GM06990 (cell line): ENCODE results near the gene SLC3A2.

ENCODE experiments used
- DNase-seq: peaks from one replicate; pipeline ENCODE4 v3.0.0-alpha.2; 2011; ENCODE audit not compliant: insufficient read length; ENCODE audit errors: extremely low read depth
- H3K27me3 ChIP-seq: replicated peaks from 2 replicates; pipeline ENCODE4 v1.6.0; 2011; ENCODE audit warnings: low read length; ENCODE audit not compliant: control insufficient read depth, insufficient read depth
- H3K36me3 ChIP-seq: 2 replicates; pipeline ENCODE4 v1.5.1; 2011; ENCODE audit warnings: low read length; ENCODE audit not compliant: control insufficient read depth, insufficient read depth
- H3K4me3 ChIP-seq: replicated peaks from 2 replicates; pipeline ENCODE4 v1.5.1; 2011; ENCODE audit warnings: low read depth, mild to moderate bottlenecking, control low read depth, low read length
- TF ChIP-seq, protein P1 (sequence below): IDR thresholded peaks from 2 replicates; pipeline ENCODE4 v1.5.1; 2011; ENCODE audit warnings: low read length, control low read depth, mild to moderate bottlenecking, inconsistent platforms; ENCODE audit not compliant: insufficient read depth, poor library complexity, severe bottlenecking

SLC3A2 gene

DNA sequence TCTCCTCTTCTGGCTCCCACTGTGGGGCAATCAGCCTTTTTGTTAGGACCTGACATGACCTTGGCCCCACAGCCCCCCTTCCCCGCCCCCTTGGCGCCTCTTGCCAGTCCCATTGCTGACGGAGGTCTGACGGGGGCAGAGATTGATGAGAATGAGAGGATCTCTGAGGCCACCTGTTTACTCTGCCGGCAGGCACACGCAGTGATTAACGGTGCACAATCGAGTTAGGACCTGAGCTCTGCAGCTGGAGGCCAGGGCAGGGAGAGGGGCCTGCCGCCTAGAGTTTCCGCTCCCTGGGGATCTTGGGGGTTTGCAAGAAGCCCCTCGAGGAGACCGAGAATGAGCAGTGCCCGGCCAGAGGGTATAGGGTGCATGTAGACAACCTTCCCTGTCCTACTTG is 47.3 kb downstream of the SLC3A2 start:
- no peak for DNase-seq
- Histone ChIP-seq H3K36me3 (no peaks in the 10 kb centered on the region), H3K4me3 (no peak overlapping the region), H3K27me3 (peaks cover 7% of the 10 kb centered on the region)
- TF ChIP-seq, protein P1, sequence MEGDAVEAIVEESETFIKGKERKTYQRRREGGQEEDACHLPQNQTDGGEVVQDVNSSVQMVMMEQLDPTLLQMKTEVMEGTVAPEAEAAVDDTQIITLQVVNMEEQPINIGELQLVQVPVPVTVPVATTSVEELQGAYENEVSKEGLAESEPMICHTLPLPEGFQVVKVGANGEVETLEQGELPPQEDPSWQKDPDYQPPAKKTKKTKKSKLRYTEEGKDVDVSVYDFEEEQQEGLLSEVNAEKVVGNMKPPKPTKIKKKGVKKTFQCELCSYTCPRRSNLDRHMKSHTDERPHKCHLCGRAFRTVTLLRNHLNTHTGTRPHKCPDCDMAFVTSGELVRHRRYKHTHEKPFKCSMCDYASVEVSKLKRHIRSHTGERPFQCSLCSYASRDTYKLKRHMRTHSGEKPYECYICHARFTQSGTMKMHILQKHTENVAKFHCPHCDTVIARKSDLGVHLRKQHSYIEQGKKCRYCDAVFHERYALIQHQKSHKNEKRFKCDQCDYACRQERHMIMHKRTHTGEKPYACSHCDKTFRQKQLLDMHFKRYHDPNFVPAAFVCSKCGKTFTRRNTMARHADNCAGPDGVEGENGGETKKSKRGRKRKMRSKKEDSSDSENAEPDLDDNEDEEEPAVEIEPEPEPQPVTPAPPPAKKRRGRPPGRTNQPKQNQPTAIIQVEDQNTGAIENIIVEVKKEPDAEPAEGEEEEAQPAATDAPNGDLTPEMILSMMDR = no peak

DNA sequence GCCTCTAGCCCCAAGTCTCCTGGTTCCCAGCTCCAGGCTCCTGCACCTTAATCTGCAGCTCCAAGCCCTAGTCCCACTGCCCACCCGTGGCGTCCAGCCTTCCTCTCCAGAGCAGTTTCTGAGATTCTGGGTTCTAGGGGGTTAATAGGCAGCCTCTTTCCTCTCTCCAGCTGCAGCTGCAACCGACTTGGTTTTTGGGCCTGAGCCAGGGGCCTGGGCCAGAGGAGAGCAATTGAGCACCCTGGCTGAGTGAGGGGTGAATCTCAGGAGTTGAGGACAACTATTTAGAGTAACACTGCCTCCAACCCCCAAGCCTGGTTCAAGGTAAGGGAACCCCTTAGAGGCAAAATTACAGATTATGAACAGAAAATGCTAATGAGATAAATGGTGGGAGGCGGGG is 49.5 kb downstream of the SLC3A2 start:
- no peak overlapping the region for H3K4me3 ChIP-seq
- TF ChIP-seq, protein P1 = no peak

DNA sequence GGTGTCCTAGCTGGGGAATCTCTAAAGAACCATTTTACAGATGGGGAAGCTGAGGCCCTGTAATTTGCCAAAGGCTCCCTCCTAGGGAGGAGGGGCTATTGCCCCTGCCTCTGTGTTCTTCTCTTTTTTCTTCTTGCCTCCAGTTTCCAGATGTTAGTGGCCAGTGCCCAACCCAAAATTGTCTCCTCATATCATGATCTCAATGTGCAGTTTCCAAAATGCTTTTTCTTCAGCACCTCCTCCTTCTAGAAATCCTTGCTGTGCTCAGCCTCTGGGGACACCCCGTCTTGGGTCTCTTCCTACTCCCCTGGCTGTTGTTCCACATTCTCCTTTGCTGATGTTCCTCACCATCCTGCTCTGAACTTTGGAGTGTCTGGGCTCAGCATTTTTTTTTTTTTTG is 50.0 kb downstream of the SLC3A2 start:
- no peak for DNase-seq
- Histone ChIP-seq H3K4me3 (no peak overlapping the region), H3K27me3 (peaks cover 3% of the 10 kb centered on the region; the same call in 1 of the 2 replicates), H3K36me3 (no peaks in the 10 kb centered on the region)
- TF ChIP-seq, protein P1 = no peak

More for the DNA sequence above, 49.5 kb downstream of the SLC3A2 start:
- no peaks in the 10 kb centered on the region for H3K36me3 ChIP-seq
- no peak for DNase-seq
- H3K27me3 ChIP-seq = peaks cover 5% of the 10 kb centered on the region

DNA sequence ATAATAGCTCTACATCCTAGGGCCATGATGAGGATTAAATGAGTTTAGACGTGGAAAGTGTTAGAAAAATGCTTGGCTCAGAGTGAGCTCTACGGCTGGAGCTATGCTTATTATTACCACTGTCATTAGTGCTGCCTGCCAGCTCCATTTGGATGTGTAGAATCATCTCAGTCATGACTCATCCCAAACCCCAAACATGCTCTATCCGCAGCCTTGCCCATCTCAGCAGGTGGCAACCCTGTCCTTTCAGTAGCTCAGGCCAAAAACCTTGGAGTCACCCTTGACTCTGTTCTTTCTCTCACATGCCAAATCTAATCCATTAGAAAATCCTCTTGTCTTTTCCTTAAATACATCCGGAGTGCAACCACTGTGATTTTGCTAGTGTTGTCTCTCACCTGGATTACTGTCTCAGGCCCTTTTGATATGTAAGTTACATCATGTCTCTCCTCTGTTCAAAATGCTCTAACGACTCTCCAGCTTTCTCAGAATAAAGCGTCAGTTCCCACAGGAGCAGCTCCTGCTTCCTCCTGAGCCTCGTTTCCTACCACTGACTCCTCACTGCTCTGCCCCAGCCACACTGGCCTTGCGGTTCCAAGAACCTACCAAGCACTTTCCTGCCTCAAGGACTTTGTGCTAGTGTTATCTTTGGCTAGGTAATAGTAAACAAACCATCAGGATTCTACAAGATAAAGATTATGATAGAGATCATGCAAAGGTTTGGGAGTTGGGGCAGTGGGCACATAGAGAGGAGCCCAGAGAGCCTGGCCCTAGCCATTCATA is 51.0 kb downstream of the SLC3A2 start:
- Histone ChIP-seq H3K27me3 (peaks cover 3% of the 10 kb centered on the region; the same call in 1 of the 2 replicates), H3K4me3 (no peak overlapping the region), H3K36me3 (no peaks in the 10 kb centered on the region)
- DNase-seq = no peak
- TF ChIP-seq, protein P1 = no peak

DNA sequence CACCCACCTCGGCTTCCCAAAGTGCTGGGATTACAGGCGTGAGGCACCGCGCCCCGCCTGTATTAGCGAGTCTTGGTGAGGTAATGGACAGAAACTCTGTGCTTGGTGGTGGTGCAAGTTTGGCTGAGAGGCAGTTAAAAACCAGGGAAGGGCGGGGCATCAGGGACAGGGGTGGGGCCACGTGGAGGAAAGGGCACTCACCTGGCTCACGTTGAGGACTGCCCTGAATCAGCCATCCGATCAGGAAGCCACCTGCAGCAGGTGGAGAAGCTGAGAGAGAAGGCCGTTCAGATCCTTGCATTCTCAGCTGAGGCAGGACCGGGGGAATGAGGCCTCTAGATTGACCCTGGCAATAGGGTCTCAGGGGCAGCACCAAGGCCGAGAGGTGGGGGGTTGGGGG is 52.6 kb downstream of the SLC3A2 start:
- H3K36me3 ChIP-seq = no peaks in the 10 kb centered on the region
- no peaks in the 10 kb centered on the region; the same call in 1 of the 2 replicates for H3K27me3 ChIP-seq
- DNase-seq = no peak
- TF ChIP-seq, protein P1 = no peak
- H3K4me3 ChIP-seq = no peak overlapping the region
